ENCODE data around the gene CDK5RAP1. TPM values are rescaled to one million over a fixed set of nuclear protein-coding genes. Genes with fewer than 3 reads are reported as not detected.
A peak's percentile ranks its signal among the peaks of the same experiment; 100 is the strongest.

Gene CDK5RAP1
- total and polyA plus RNA-seq, 2 of the 8 experiments (the other 6 are each of a cell fraction or from before 2014, with no cell fraction given): 37.8 to 46.6 TPM

- no peaks in the 10 kb centered on the region for H3K79me1 ChIP-seq (ENCODE audit: low read depth, low read length)
- no peak overlapping the region for H3K27ac ChIP-seq (ENCODE audit: low read depth, low read length)
- FAIRE-seq (no peak), DNase-seq (ENCODE audit: low read depth in 1 of 2, low spot score in 2 of 2) (no peak)
- H3K4me3 ChIP-seq (ENCODE audit: extremely low read depth in 1 of 4, insufficient read depth in 2 of 4, low read depth in 3 of 4, low read length in 4 of 4): peak overlapping the region in 3 of 4 experiments; percentile 28 to 71 (median 32); a peak in 5 of 8 replicates
- H4K20me1 ChIP-seq (replicated peaks in 1 of 2; ENCODE audit: control insufficient read depth in 1 of 2, insufficient read depth in 2 of 2, low read length in 2 of 2): peaks cover 0 to 4% of the 10 kb centered on the region in 2 experiments
- H4K5ac ChIP-seq (ENCODE audit: insufficient read length, low read depth, low read length): no peak overlapping the region
- H2BK15ac ChIP-seq (ENCODE audit: low read length): no peak overlapping the region
- no peak overlapping the region for H3K9ac ChIP-seq (replicated peaks in 1 of 4; ENCODE audit: extremely low read depth in 1 of 4, low read depth in 3 of 4, low read length in 3 of 4)
- H3K23ac ChIP-seq (ENCODE audit: insufficient read length): no peak overlapping the region
- H2BK20ac ChIP-seq (ENCODE audit: low read length): no peak overlapping the region
- no peak overlapping the region for H2BK12ac ChIP-seq (ENCODE audit: low read depth, low read length)
- H3K4me1 ChIP-seq (replicated peaks in 1 of 4; ENCODE audit: control insufficient read depth in 3 of 4, insufficient read depth in 4 of 4, low read length in 3 of 4): peaks cover 0 to 7% (median 3%) of the 10 kb centered on the region in 4 experiments; a peak in 4 of 7 replicates
- no peaks in the 10 kb centered on the region; a peak in 1 of 4 replicates for H3K9me3 ChIP-seq (ENCODE audit: insufficient read depth in 2 of 2, low read depth in 1 of 2, low read length in 1 of 2)
- ChIA-PET CTCF (ENCODE audit: partially characterized antibody) (interaction anchor here (0.7 to 1.9 kb wide), 9 partner anchors 8 to 216 kb away, joined by 3 to 5 read pairs (median 3); no protein-coding TSS in a partner anchor), POLR2A (ENCODE audit: partially characterized antibody) (interaction anchor here (1.0 to 1.4 kb wide), 5 partner anchors 8 to 218 kb away, joined by 3 to 4 read pairs (median 3); no protein-coding TSS in a partner anchor)
- no peak overlapping the region for H4K91ac ChIP-seq (replicated peaks; ENCODE audit: insufficient read length, low read length)
- H2BK120ac ChIP-seq (replicated peaks; ENCODE audit: low read depth, low read length): no peak overlapping the region
- 0 out of 2 replicates have a peak overlapping the region, but pooled peaks have one; percentile 58 for H2AFZ ChIP-seq (ENCODE audit: low read length)
- 47% methylated on average over 4 of the region's 4 CpGs; no CpG with 5 or more reads in 1 of the 2 experiments for WGBS, 2 experiments (ENCODE audit: extremely low coverage in 1 of 2, insufficient coverage in 1 of 2, insufficient read length in 1 of 2, insufficient replicate concordance in 2 of 2, low coverage in 1 of 2, low lambda C conversion rate in 2 of 2, missing lambda C conversion rate in 1 of 2)
- peaks cover 6% of the 10 kb centered on the region; the same call in 1 of the 2 replicates for H3K23me2 ChIP-seq (ENCODE audit: low read depth, low read length)
- H3K4me2 ChIP-seq (ENCODE audit: insufficient read depth in 1 of 2, low read depth in 2 of 2, low read length in 2 of 2): peak overlapping the region; percentile 86 to 100
- H4K8ac ChIP-seq (ENCODE audit: extremely low read depth, insufficient read depth, low read length): no peak overlapping the region
- H2BK5ac ChIP-seq (ENCODE audit: low read depth, low read length): no peak overlapping the region; the same call in 1 of the 2 replicates
- no peaks in the 10 kb centered on the region for H3K79me2 ChIP-seq (ENCODE audit: control insufficient read depth in 1 of 2, insufficient read depth in 2 of 2, low read length in 2 of 2)
- H3K36me3 ChIP-seq (ENCODE audit: control insufficient read depth in 2 of 4, insufficient read depth in 4 of 4, low read length in 3 of 4): no peaks in the 10 kb centered on the region
- no peak overlapping the region for H3K18ac ChIP-seq (ENCODE audit: extremely low read depth, low read length)
- peaks cover 3 to 18% (median 15%) of the 10 kb centered on the region in 4 experiments for H3K27me3 ChIP-seq (replicated peaks in 1 of 4; ENCODE audit: control insufficient read depth in 3 of 4, extremely low read depth in 1 of 4, insufficient read depth in 3 of 4, low read length in 3 of 4)
- no peak overlapping the region for H3K14ac ChIP-seq (ENCODE audit: insufficient read length)
- no peak overlapping the region for H3K4ac ChIP-seq (replicated peaks; ENCODE audit: insufficient read length, low read depth, low read length)
- H2AK5ac ChIP-seq (ENCODE audit: low read depth, low read length): no peak overlapping the region
- no peak overlapping the region for H3K56ac ChIP-seq (replicated peaks; ENCODE audit: insufficient read length, low read depth, low read length)
- TF ChIP-seq RAD21 (IDR thresholded peaks at IDR 0.05 in 1 of 2, conservative IDR thresholded peaks at IDR 0.05 in 1 of 2; ENCODE audit: low read depth in 2 of 2, low read length in 2 of 2) (peak in 1 of 2 experiments; percentile 41; a peak in 2 of 4 replicates), GTF2F1 (IDR thresholded peaks at IDR 0.05; ENCODE audit: borderline replicate concordance, low read depth, low read length) (no peak), GABPA (IDR thresholded peaks at IDR 0.05; ENCODE audit: borderline replicate concordance, insufficient read depth, low read length) (no peak), CEBPB (IDR thresholded peaks at IDR 0.05; ENCODE audit: low read depth, low read length) (0 out of 2 replicates have a peak, but pooled peaks have one; percentile 34), USF2 (IDR thresholded peaks at IDR 0.05; ENCODE audit: low read length) (no peak)
- TF ChIP-seq, protein P1, sequence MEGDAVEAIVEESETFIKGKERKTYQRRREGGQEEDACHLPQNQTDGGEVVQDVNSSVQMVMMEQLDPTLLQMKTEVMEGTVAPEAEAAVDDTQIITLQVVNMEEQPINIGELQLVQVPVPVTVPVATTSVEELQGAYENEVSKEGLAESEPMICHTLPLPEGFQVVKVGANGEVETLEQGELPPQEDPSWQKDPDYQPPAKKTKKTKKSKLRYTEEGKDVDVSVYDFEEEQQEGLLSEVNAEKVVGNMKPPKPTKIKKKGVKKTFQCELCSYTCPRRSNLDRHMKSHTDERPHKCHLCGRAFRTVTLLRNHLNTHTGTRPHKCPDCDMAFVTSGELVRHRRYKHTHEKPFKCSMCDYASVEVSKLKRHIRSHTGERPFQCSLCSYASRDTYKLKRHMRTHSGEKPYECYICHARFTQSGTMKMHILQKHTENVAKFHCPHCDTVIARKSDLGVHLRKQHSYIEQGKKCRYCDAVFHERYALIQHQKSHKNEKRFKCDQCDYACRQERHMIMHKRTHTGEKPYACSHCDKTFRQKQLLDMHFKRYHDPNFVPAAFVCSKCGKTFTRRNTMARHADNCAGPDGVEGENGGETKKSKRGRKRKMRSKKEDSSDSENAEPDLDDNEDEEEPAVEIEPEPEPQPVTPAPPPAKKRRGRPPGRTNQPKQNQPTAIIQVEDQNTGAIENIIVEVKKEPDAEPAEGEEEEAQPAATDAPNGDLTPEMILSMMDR (IDR thresholded peaks at IDR 0.05; ENCODE audit: control extremely low read depth in 1 of 3, insufficient read depth in 1 of 3, low read depth in 1 of 3, low read length in 3 of 3): peak; percentile 17 to 42 (median 37); a peak in 2 of 4 replicates
Measured at GRCh38 chr20:33444797-33445560, 43.7 kb upstream of the CDK5RAP1 start.

All from H1 (cell line).